HG03045 (cell line): ENCODE measurements around the gene PLXDC2.
"Not testable (repeated sequence)": the region's sequence is repeated elsewhere in the genome, so short reads cannot be mapped to it uniquely, and the experiment has no call there.

ENCODE experiments used
- ATAC-seq: cut with Tn5 transposase; IDR thresholded peaks from one replicate; pipeline ENCODE4 v1.9.1; 2021; ENCODE audit warnings: mild to moderate bottlenecking, moderate library complexity; ENCODE audit not compliant: unreplicated experiment

PLXDC2 gene

DNA sequence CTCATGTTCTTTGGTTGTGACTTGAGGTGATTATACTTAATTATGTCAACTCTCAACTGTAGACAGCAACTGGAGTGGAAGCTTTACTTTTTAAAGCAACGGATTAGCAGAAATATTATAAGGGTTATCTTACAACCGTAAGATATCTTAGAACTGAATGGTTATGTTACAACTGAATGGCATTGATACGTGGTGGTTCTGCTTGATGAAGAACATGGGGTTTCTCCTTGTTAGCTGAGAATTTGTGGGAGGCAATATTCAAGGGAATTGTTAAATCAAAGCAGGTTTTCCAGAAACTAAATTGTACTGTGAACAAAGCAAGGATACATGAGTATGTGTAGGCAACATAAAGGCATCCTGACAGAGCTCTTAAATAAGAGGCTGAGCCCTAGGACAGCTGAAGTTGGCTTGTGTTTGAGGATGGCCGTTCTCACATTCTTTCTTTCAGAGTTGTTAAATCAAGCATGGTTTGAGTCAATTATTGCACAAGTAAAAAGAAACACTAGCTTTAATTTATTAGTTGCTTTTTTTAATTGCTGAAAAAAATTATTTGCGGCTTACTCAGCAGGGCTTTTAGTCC lies 350.0 kb downstream of the PLXDC2 start:
- ATAC-seq, result no peak

GRCh38 chr10:20170661-20171060 lies 354.4 kb downstream of the PLXDC2 start:
- ATAC-seq, result no peak

GRCh38 chr10:20173046-20173445 lies 356.8 kb downstream of the PLXDC2 start:
- ATAC-seq, result no peak

GRCh38 chr10:20175719-20176118 lies 359.5 kb downstream of the PLXDC2 start:
- no peak for ATAC-seq

- ATAC-seq, result no peak
Observed at GRCh38 chr10:20180766-20181165, 364.5 kb downstream of the PLXDC2 start.

DNA sequence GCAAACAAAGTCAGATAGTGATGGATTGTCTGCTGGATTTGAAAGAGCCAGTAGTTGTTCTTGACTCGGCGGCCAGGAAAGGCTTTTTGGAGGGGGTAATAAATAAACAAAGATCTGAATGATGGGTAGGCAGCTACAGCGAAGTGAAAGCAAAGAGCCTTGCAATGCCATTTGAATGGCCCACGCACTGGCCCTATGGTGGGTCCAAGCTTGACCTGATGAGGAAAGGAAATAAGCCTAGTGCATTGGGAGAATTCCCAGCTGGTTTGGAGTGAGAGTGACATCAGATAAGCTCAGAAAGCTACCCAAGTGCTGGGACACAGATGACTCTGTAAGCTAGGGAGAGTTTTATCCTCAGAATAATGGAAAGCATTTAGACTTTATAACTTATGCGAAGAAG lies 365.2 kb downstream of the PLXDC2 start:
- no peak for ATAC-seq

- no peak for ATAC-seq
Observed at GRCh38 chr10:20185116-20185515, 368.9 kb downstream of the PLXDC2 start.

DNA sequence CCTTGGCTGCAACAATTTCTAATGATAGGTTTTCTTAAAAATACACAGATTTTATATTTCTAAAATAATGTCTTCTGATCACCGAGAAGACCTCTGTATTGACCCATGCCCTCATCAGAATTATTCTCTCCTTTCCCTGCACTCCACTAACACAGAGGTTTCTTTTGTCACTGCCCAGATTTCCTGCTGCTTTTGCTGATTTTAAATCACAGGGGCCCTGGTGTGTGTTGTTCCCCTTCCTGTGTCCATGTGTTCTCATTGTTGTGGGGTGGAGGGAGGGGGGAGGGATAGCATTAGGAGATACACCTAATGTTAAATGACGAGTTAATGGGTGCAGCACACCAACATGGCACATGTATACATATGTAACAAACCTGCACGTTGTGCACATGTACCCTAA lies 375.2 kb downstream of the PLXDC2 start:
- ATAC-seq, result not testable (repeated sequence)

GRCh38 chr10:20195076-20195475 lies 378.8 kb downstream of the PLXDC2 start:
- no peak for ATAC-seq

- no peak for ATAC-seq
Observed at GRCh38 chr10:20200758-20201157, 384.5 kb downstream of the PLXDC2 start.

DNA sequence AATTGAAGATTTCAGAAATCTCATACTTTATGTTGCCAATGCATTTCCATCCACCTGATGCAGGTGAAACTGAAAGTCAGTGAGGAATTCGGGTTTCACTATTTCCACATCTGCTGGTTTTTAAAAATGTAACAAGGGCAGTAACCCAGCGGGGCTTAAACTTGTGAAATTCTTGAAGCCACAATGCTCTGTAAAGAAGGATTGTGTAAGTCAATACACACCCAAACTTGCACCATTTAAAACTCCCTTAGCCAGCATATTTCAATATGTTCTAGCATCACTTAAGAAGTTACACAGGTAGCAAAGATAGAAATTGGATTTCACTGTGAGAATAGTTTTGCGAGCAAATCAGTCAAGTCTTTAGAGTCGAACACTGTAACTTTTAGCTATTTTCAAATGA lies 386.1 kb downstream of the PLXDC2 start:
- no peak for ATAC-seq

- ATAC-seq, result no peak
Observed at GRCh38 chr10:20207653-20208052, 391.4 kb downstream of the PLXDC2 start.

- not testable (repeated sequence) for ATAC-seq
Observed at GRCh38 chr10:20209098-20209497, 392.9 kb downstream of the PLXDC2 start.

DNA sequence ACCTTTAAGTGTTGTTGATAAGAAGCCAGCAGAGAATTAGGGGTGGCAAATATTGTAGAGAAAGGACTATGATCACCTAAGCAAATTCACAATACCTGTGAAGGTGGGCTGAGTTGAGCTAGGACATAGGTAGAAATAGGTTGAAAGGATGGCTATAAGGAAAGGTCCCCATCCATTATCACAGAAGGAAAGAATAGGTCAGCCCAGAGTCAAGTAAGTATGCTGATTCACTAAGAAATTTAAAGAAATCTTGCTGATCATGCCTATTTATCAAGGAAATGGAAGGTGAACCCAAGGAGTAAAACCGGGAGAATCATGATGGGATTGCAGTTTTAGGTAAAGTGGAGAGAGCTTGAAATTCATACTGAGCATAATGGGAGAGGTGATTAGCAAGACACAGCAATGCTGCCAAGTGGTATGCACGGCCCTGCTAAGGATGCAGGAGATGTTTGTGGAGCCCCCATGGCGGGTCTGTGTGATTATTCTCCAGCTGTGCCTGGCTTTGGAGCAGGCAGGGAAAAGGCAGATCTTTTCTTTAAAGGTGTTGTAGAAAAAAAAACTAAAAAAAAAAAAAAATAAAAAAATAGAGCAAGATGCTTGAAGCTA lies 399.4 kb downstream of the PLXDC2 start:
- ATAC-seq, result no peak

- ATAC-seq, result no peak
Observed at GRCh38 chr10:20221356-20221755, 405.1 kb downstream of the PLXDC2 start.

GRCh38 chr10:20228729-20229128 lies 412.5 kb downstream of the PLXDC2 start:
- no peak for ATAC-seq

- ATAC-seq, result no peak
Observed at GRCh38 chr10:20232079-20232705, 416.0 kb downstream of the PLXDC2 start.

- no peak for ATAC-seq
Observed at GRCh38 chr10:20233423-20233822, 417.2 kb downstream of the PLXDC2 start.

GRCh38 chr10:20234579-20234978 lies 418.3 kb downstream of the PLXDC2 start:
- no peak for ATAC-seq

- ATAC-seq, result no peak
Observed at GRCh38 chr10:20237091-20237570, 420.9 kb downstream of the PLXDC2 start.

DNA sequence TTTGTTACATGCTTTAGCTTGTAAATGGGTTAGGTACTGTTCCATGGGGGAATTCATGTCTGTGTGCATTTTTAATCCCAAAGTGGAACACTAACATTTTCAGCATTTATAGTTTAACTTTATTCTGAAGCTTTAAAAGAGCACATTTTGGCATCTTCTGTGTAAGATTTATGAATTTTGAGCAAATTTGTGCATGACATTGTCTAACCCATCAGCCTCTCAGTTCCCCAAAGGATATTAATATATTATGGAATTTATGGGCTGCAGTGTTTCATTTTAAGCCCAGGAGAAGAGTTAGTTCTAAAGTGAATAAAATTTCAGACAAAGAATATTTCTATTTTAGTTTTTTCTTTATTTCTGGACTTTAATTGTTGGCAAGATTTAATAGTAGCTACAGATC lies 421.4 kb downstream of the PLXDC2 start:
- no peak for ATAC-seq

DNA sequence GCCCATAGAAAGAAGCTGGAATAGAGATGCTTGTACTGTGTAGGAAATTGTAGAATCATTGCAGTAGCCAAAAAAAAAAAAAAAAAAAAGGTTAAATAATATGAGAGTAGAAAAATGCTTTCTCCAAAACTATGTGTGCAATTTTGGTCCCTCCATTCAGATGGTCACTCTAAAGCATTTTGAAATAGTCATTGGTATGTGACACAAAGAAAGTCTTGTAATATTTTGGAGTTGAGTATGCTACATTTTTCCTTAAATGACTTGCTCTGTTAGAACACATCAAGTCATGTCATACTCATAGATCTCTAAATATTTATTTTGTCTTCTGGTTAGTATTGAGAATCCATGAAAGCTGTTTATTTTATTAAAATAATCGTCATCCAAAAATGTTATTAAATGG lies 424.4 kb downstream of the PLXDC2 start:
- ATAC-seq, result no peak
